ENCODE measurements around the gene IGFLR1. TPM values are rescaled to one million over a fixed set of nuclear protein-coding genes. Genes with fewer than 3 reads are reported as not detected.
A peak's percentile ranks its signal among the peaks of the same experiment; 100 is the strongest.

IGFLR1 gene
- total RNA-seq, 1 donor from 2014 or later, result 17.1 TPM

DNA sequence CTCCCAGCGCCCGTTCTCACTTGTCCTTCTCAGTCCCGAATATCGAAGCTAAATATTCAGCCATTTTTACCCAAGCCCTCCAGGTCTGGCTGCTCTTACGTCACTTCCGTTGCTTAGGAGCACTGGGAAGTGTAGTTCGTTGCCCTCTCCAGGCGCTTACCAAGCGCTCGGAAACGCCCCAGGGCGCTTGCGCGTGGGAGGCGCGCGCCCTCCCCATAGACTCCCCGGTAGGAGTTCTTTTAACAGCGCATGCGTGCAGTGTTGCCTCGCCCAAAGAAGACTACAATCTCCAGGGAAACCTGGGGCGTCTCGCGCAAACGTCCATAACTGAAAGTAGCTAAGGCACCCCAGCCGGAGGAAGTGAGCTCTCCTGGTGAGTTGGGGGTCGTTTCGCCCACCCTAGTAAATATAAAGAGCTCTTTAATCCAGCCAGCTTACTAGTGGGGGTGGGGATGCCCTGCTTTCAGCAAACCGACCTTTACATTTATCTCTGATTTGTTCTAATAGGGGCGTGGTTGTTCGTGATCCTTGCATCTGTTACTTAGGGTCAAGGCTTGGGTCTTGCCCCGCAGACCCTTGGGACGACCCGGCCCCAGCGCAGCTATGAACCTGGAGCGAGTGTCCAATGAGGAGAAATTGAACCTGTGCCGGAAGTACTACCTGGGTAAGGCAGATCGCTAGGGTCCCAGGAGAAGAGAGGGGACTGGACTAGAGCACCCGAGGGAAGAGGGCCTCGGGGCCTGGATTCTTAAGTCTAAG is 3.3 kb upstream of the IGFLR1 start, which contains the start of the genes PSENEN and U2AF1L4:
Gene PSENEN, plus strand, starts transcription at position 324 of the 759 bp plus-strand sequence. Its CDS starts 280 bp downstream, at position 604.
Gene U2AF1L4, minus strand, starts transcription at position 91 of the 759 bp plus-strand sequence. Its CDS starts 27 bp downstream, at position 64.
- Histone ChIP-seq H3K4me1 (peaks cover 56% of the 10 kb centered on the region), H3K36me3 (no peaks in the 10 kb centered on the region), H3K9me3 (no peaks in the 10 kb centered on the region), H3K4me3 (peak within 1 kb of the TSS; percentile 79), H3K27me3 (ENCODE audit: low read depth) (no peaks in the 10 kb centered on the region), H3K27ac (peak within 1 kb of the TSS; percentile 100)
- intact Hi-C loops (cut with DNase I), result no loop called here
- TF ChIP-seq, protein P1, sequence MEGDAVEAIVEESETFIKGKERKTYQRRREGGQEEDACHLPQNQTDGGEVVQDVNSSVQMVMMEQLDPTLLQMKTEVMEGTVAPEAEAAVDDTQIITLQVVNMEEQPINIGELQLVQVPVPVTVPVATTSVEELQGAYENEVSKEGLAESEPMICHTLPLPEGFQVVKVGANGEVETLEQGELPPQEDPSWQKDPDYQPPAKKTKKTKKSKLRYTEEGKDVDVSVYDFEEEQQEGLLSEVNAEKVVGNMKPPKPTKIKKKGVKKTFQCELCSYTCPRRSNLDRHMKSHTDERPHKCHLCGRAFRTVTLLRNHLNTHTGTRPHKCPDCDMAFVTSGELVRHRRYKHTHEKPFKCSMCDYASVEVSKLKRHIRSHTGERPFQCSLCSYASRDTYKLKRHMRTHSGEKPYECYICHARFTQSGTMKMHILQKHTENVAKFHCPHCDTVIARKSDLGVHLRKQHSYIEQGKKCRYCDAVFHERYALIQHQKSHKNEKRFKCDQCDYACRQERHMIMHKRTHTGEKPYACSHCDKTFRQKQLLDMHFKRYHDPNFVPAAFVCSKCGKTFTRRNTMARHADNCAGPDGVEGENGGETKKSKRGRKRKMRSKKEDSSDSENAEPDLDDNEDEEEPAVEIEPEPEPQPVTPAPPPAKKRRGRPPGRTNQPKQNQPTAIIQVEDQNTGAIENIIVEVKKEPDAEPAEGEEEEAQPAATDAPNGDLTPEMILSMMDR (IDR thresholded peaks at IDR 0.05), result no peak
- ATAC-seq, result peak; percentile 88 to 89
- DNase-seq, result peak; percentile 98

DNA sequence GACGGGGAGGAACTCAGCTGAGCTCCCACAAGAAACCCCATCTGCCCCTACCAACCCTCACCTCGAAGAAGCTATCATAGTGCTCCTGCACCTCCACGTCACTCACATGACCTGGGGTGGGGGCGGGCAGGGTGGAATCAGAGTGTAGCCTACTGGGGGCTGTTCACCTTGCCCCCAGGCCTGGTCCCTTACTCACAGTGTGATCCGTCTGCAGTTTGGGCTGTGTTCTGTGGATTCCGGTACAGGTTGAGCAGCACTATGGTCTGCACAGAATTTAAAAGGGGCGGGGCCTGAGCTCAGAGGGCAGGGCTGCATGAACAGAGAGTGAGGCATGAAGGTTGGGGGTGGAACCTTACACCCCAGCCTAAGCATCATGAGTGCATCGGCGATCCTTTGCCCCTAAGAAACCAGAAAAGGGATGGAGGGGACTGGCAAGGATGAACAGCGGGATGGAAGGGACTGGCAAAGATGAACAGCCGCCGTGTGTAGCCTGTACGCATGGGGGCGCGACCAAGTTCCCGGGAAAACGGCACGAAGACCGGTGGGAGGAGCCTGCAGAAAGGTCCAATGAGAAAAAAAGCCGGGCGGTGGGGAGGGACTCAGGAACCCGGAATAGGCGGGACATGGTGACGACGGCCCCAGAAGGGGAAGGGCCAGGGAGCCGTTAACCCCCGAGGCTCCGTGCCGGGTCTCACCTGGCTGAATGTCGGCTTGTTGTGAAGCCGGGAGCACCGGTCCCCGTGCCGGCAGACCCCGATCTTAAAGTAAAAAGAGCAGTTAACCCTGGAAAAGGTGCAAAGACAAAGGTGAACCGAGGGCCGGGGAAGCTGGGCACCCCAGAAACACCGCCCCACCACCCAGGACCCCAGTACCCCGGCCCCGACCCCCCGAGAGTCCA is 2.4 kb upstream of the IGFLR1 start:
- TF ChIP-seq, protein P1 (IDR thresholded peaks at IDR 0.05), result peak; percentile 40
- intact Hi-C loops (cut with DNase I), result no loop called here
- peaks cover 61% of the 10 kb centered on the region for H3K4me1 ChIP-seq

DNA sequence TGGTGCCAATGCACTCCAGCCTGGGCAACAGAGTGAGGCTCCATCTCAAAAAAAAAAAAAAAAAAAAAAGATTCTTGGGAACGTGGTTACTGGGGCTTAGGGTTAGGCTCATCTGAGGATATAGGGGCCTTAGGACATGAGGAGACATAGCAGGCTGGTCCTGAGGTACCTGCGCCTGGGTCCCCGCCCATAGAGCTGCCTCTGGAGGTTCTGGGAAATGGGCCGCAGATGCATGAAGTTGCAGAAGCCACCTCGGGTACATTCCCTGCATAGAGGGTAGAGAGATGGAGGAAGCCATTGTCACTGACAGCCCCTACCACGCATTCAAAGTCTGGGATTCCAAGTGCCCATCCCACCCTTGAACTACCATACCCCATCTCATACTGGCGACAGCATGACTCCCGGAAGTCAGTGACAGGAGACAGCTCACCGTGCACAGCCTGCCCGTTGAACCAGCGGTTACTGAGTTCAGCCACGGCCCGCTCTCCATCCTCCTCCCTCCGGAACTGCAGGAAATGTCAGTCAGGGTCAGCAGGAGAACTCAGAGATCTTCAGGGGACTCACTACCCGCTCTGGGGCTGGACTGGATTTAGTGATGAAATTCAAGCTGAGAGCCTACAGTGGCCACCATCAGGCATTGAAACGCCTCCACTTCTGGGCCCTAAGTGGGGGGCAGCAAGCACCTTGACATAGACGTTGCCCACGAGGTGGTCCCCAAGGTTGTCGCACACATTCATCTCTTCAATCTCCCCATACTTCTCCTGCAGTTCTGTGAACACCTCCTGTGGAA is 1.6 kb upstream of the IGFLR1 start:
- intact Hi-C loops (cut with DNase I), result no loop called here
- Histone ChIP-seq H3K4me1 (peaks cover 59% of the 10 kb centered on the region), H3K36me3 (peaks cover 7% of the 10 kb centered on the region), H3K27ac (peak overlapping the region; percentile 100), H3K4me3 (peak overlapping the region; percentile 79), H3K27me3 (ENCODE audit: low read depth) (no peaks in the 10 kb centered on the region), H3K9me3 (no peaks in the 10 kb centered on the region)
- no peak for DNase-seq
- TF ChIP-seq, protein P1 (IDR thresholded peaks at IDR 0.05), result no peak
- ATAC-seq, result no peak

More for the DNA sequence above, 2.4 kb upstream of the IGFLR1 start:
- no peaks in the 10 kb centered on the region for H3K27me3 ChIP-seq (ENCODE audit: low read depth)
- H3K9me3 ChIP-seq, result no peaks in the 10 kb centered on the region
- peak overlapping the region; percentile 100 for H3K27ac ChIP-seq
- DNase-seq (peak; percentile 96), ATAC-seq (peak; percentile 84 to 85)
- peak overlapping the region; percentile 79 for H3K4me3 ChIP-seq
- no peaks in the 10 kb centered on the region for H3K36me3 ChIP-seq

DNA sequence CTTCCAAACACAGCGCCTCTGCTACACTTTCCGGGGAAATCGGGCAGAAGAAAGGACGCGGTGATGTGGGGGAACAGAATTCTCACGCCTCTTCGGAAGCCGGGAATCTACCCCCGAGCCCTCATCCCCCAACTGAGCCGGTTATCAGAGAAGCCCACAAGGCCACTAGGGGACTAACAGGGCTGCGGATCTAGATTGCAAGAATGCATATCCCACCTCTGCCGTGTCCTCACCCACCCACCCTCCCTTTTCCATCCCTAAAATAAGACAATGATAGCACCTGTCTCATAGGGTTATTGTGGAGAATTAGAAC is 1.1 kb downstream of the IGFLR1 start:
- H3K4me1 ChIP-seq, result peaks cover 45% of the 10 kb centered on the region

More for the DNA sequence above, 1.1 kb downstream of the IGFLR1 start:
- ATAC-seq (no peak), DNase-seq (no peak)
- no peaks in the 10 kb centered on the region for H3K9me3 ChIP-seq
- H3K27ac ChIP-seq, result peak overlapping the region; percentile 88
- peaks cover 34% of the 10 kb centered on the region for H3K36me3 ChIP-seq
- peak overlapping the region; percentile 64 for H3K4me3 ChIP-seq
- H3K27me3 ChIP-seq (ENCODE audit: low read depth), result no peaks in the 10 kb centered on the region
- intact Hi-C loops (cut with DNase I), result no loop called here
- TF ChIP-seq, protein P1 (IDR thresholded peaks at IDR 0.05), result no peak
